Measurements from ENCODE around the gene BIN2.

DNA sequence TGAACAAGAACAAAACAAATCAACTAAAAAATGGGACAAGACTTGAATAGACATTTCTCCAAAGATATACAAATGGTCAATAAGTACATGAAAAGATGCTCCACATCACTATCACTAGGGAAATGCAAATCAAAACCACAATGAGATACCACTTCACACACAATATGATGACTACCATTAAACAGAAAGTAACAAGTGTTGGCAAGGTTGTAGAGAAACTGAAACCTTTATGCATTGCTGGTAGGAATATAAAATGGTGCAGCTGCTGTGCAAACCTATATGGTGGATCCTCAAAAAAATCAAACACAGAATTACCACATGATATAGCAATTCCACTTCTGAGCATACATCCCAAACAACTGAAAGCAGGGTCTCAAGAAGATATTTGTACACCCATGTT is 59.0 kb downstream of the BIN2 start:
- TF ChIP-seq ATF7 (IDR thresholded peaks at IDR 0.05), result no peak
- TF ChIP-seq ATF7 (CRISPR knock-in tag; IDR thresholded peaks at IDR 0.05), result no peak
- TF ChIP-seq, protein P1, sequence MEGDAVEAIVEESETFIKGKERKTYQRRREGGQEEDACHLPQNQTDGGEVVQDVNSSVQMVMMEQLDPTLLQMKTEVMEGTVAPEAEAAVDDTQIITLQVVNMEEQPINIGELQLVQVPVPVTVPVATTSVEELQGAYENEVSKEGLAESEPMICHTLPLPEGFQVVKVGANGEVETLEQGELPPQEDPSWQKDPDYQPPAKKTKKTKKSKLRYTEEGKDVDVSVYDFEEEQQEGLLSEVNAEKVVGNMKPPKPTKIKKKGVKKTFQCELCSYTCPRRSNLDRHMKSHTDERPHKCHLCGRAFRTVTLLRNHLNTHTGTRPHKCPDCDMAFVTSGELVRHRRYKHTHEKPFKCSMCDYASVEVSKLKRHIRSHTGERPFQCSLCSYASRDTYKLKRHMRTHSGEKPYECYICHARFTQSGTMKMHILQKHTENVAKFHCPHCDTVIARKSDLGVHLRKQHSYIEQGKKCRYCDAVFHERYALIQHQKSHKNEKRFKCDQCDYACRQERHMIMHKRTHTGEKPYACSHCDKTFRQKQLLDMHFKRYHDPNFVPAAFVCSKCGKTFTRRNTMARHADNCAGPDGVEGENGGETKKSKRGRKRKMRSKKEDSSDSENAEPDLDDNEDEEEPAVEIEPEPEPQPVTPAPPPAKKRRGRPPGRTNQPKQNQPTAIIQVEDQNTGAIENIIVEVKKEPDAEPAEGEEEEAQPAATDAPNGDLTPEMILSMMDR (CRISPR knock-in tag; IDR thresholded peaks at IDR 0.05), result no peak
- TF ChIP-seq, protein P2, sequence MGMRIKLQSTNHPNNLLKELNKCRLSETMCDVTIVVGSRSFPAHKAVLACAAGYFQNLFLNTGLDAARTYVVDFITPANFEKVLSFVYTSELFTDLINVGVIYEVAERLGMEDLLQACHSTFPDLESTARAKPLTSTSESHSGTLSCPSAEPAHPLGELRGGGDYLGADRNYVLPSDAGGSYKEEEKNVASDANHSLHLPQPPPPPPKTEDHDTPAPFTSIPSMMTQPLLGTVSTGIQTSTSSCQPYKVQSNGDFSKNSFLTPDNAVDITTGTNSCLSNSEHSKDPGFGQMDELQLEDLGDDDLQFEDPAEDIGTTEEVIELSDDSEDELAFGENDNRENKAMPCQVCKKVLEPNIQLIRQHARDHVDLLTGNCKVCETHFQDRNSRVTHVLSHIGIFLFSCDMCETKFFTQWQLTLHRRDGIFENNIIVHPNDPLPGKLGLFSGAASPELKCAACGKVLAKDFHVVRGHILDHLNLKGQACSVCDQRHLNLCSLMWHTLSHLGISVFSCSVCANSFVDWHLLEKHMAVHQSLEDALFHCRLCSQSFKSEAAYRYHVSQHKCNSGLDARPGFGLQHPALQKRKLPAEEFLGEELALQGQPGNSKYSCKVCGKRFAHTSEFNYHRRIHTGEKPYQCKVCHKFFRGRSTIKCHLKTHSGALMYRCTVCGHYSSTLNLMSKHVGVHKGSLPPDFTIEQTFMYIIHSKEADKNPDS (CRISPR knock-in tag; IDR thresholded peaks at IDR 0.05), result no peak
- TF ChIP-seq JUNB (CRISPR knock-in tag; IDR thresholded peaks at IDR 0.05; ENCODE audit: borderline replicate concordance), result no peak
- no peak for TF ChIP-seq ELF4 (CRISPR knock-in tag; IDR thresholded peaks at IDR 0.05; ENCODE audit: borderline replicate concordance)
- TF ChIP-seq ZNF652 (CRISPR knock-in tag; IDR thresholded peaks at IDR 0.05; ENCODE audit: borderline replicate concordance, low read depth), result no peak
- TF ChIP-seq KLF16 (CRISPR knock-in tag; IDR thresholded peaks at IDR 0.05), result no peak
- TF ChIP-seq ZNF17 (CRISPR knock-in tag; IDR thresholded peaks at IDR 0.05), result no peak
- no peak for TF ChIP-seq ZNF33A (CRISPR knock-in tag; IDR thresholded peaks at IDR 0.05; ENCODE audit: borderline replicate concordance)
- TF ChIP-seq BRCA1 (CRISPR knock-in tag; IDR thresholded peaks at IDR 0.05), result no peak
- no peak for TF ChIP-seq CEBPB (IDR thresholded peaks at IDR 0.05; ENCODE audit: borderline replicate concordance, low read depth, low read length)
- TF ChIP-seq NFYC (CRISPR knock-in tag; IDR thresholded peaks at IDR 0.05), result no peak
- TF ChIP-seq CHD2 (IDR thresholded peaks at IDR 0.05; ENCODE audit: low read depth, low read length), result no peak
- TF ChIP-seq PHF20 (CRISPR knock-in tag; IDR thresholded peaks at IDR 0.05), result no peak

All from HepG2 (cell line).